LNCaP clone FGC (cell line): ENCODE measurements around the gene MLLT1.

Experiments
- DNase-seq: peaks from one replicate; pipeline ENCODE4 v3.0.0-alpha.2; 2011; ENCODE audit warnings: low read depth
- H3K4me3 ChIP-seq: 2 replicates; pipeline ENCODE4 v1.5.1; 2011; ENCODE audit warnings: mild to moderate bottlenecking, low read depth, low read length, control low read depth
- CTCF ChIP-seq: IDR thresholded peaks from 2 replicates; pipeline ENCODE4 v1.5.1; 2012; ENCODE audit warnings: mild to moderate bottlenecking; ENCODE audit not compliant: control insufficient read depth, insufficient read depth; ENCODE audit errors: extremely low read depth

MLLT1 gene

GRCh38 chr19:6172074-6172863 is 107.5 kb downstream of the MLLT1 start:
- DNase-seq, result no peak
- no peak for TF ChIP-seq CTCF
- H3K4me3 ChIP-seq, result no peak overlapping the region

- DNase-seq, result no peak
- no peak for TF ChIP-seq CTCF
- H3K4me3 ChIP-seq, result no peak overlapping the region
These were observed 112.7 kb downstream of the MLLT1 start for GRCh38 chr19:6167115-6167514.

GRCh38 chr19:6164906-6165531 is 114.8 kb downstream of the MLLT1 start:
- no peak for DNase-seq
- no peak for TF ChIP-seq CTCF
- H3K4me3 ChIP-seq, result no peak overlapping the region

- no peak overlapping the region for H3K4me3 ChIP-seq
- DNase-seq, result no peak
- no peak for TF ChIP-seq CTCF
These were observed 118.4 kb downstream of the MLLT1 start for GRCh38 chr19:6161271-6161850.
